ENCODE results near the gene KBTBD4. TPM values are rescaled to one million over a fixed set of nuclear protein-coding genes. Genes with fewer than 3 reads are reported as not detected.
"Not testable (repeated sequence)": the region's sequence is repeated elsewhere in the genome, so short reads cannot be mapped to it uniquely, and the experiment has no call there.

Gene KBTBD4
- polyA plus RNA-seq, 3 donors, result 2.8 to 16.9 (median 13.8) TPM

GRCh38 chr11:47558695-47559094, 20.1 kb downstream of the KBTBD4 start:
- no peaks in the 10 kb centered on the region for H4K20me1 ChIP-seq (ENCODE audit: insufficient read depth, low read length)
- intact Hi-C loops (cut with micrococcal nuclease), result no loop called here
- no CpG with 5 or more reads among the region's 1 CpG for WGBS (ENCODE audit: insufficient coverage)
- Mint-ChIP-seq H3K36me3 (no peaks in the 10 kb centered on the region), H3K4me3 (no peak overlapping the region), H3K9me3 (peaks cover 0 to 2% (median 0%) of the 10 kb centered on the region in 7 donors), H3K27ac (no peak overlapping the region), H3K4me1 (peaks cover 8% of the 10 kb centered on the region), H3K27me3 (ENCODE audit: low read depth in 3 of 3) (peaks cover 0 to 2% (median 0%) of the 10 kb centered on the region in 3 donors)
- H3K4me3 ChIP-seq (replicated peaks in 1 of 3; ENCODE audit: low read depth in 2 of 3, low read length in 3 of 3), result no peak overlapping the region
- H3K27ac ChIP-seq (ENCODE audit: low read depth in 1 of 2, low read length in 2 of 2), result no peak overlapping the region
- no peak for TF ChIP-seq CTCF (IDR thresholded peaks at IDR 0.05)
- no peaks in the 10 kb centered on the region for H3K27me3 ChIP-seq (ENCODE audit: control insufficient read depth in 2 of 2, insufficient read depth in 2 of 2, low read length in 2 of 2)
- peaks cover 12 to 14% of the 10 kb centered on the region in 2 donors for H3K4me1 ChIP-seq (ENCODE audit: control insufficient read depth in 1 of 2, insufficient read depth in 2 of 2, low read length in 2 of 2)
- H3K79me2 ChIP-seq (ENCODE audit: insufficient read depth, low read length), result no peaks in the 10 kb centered on the region
- no peaks in the 10 kb centered on the region for H3K9me3 ChIP-seq (replicated peaks in 1 of 2; ENCODE audit: control insufficient read depth in 1 of 2, insufficient read depth in 1 of 2, low read length in 2 of 2)
- no peak overlapping the region for H3K4me2 ChIP-seq (replicated peaks; ENCODE audit: extremely low read depth, low read length, poor library complexity, severe bottlenecking)
- no peak overlapping the region for H2AFZ ChIP-seq (ENCODE audit: insufficient read depth, low read depth, low read length, poor library complexity, severe bottlenecking)
- no peak for DNase-seq
- no peak overlapping the region for H3K9ac ChIP-seq (ENCODE audit: insufficient read depth, low read length, poor library complexity, severe bottlenecking)
- no peaks in the 10 kb centered on the region for H3K36me3 ChIP-seq (replicated peaks in 1 of 2; ENCODE audit: control insufficient read depth in 1 of 2, insufficient read depth in 2 of 2, low read length in 2 of 2)

- intact Hi-C loops (cut with micrococcal nuclease); H3K36me3 ChIP-seq (replicated peaks in 1 of 2; ENCODE audit: control insufficient read depth in 1 of 2, insufficient read depth in 2 of 2, low read length in 2 of 2); H3K36me3 Mint-ChIP-seq; H2AFZ ChIP-seq (ENCODE audit: insufficient read depth, low read depth, low read length, poor library complexity, severe bottlenecking); H3K4me3 ChIP-seq (replicated peaks in 1 of 3; ENCODE audit: low read depth in 2 of 3, low read length in 3 of 3); H3K27ac Mint-ChIP-seq; H3K4me2 ChIP-seq (replicated peaks; ENCODE audit: extremely low read depth, low read length, poor library complexity, severe bottlenecking); H3K27me3 ChIP-seq (ENCODE audit: control insufficient read depth in 2 of 2, insufficient read depth in 2 of 2, low read length in 2 of 2); H4K20me1 ChIP-seq (ENCODE audit: insufficient read depth, low read length); H3K9me3 Mint-ChIP-seq; H3K9ac ChIP-seq (ENCODE audit: insufficient read depth, low read length, poor library complexity, severe bottlenecking); H3K9me3 ChIP-seq (replicated peaks in 1 of 2; ENCODE audit: control insufficient read depth in 1 of 2, insufficient read depth in 1 of 2, low read length in 2 of 2); DNase-seq; H3K4me3 Mint-ChIP-seq; H3K27ac ChIP-seq (ENCODE audit: low read depth in 1 of 2, low read length in 2 of 2); H3K27me3 Mint-ChIP-seq (ENCODE audit: low read depth in 3 of 3): not testable (repeated sequence)
- 100% methylated on average over 4 of the region's 12 CpGs for WGBS (ENCODE audit: insufficient coverage)
- H3K79me2 ChIP-seq (ENCODE audit: insufficient read depth, low read length), result peaks cover 15% of the 10 kb centered on the region
- peaks cover 16% of the 10 kb centered on the region for H3K4me1 Mint-ChIP-seq
- H3K4me1 ChIP-seq (ENCODE audit: control insufficient read depth in 1 of 2, insufficient read depth in 2 of 2, low read length in 2 of 2), result peaks cover 21 to 26% of the 10 kb centered on the region in 2 donors
These were observed 21.8 kb downstream of the KBTBD4 start for GRCh38 chr11:47557004-47557403.
